Peyer's patch (tissue), 4 donors: ENCODE measurements around the gene CACNA1A.

Source experiments
- CTCF ChIP-seq, 6 experiments: fragments of 450-650 bp in 4 of 6; fragments of 200-600 bp in 2 of 6; sonication (generic) in 1 of 6; IDR thresholded peaks; one replicate each; pipeline ENCODE4 v1.5.1; 2017 to 2019; ENCODE audit warnings: antibody characterized with exemption in 6 of 6, mild to moderate bottlenecking in 3 of 6, moderate library complexity in 1 of 6
- POLR2A ChIP-seq, 2 donors: fragments of 450-650 bp; IDR thresholded peaks; one replicate each; pipeline ENCODE4 v1.5.1; 2017; ENCODE audit warnings: antibody characterized with exemption in 2 of 2, mild to moderate bottlenecking in 2 of 2, moderate library complexity in 2 of 2

GRCh38 chr19:13484166-13484565 lies 22.1 kb downstream of the CACNA1A start:
- TF ChIP-seq CTCF (IDR thresholded peaks at IDR 0.05) (no peak), POLR2A (IDR thresholded peaks at IDR 0.05) (no peak)
